ENCODE results near the gene GABRG3. TPM values are rescaled to one million over a fixed set of nuclear protein-coding genes. Genes with fewer than 3 reads are reported as not detected.

Gene GABRG3
- total and polyA plus RNA-seq, 12 donors: not detected

- 96 to 100% methylated on average over 1 of the region's 1 CpG for WGBS, 2 donors
- H3K36me3 ChIP-seq: no peaks in the 10 kb centered on the region
Observed at GRCh38 chr15:27293607-27294006, 322.6 kb downstream of the GABRG3 start.

GRCh38 chr15:27317736-27318135 lies 346.8 kb downstream of the GABRG3 start:
- intact Hi-C loops (cut with DNase I): no loop called here
- 59 to 77% methylated on average over 5 of the region's 5 CpGs for WGBS, 2 donors
- DNase-seq (no peak), ATAC-seq (no peak)
- Histone ChIP-seq H3K27ac (no peak overlapping the region), H3K9me3 (peaks cover 0 to 1% (median 0%) of the 10 kb centered on the region in 11 donors), H3K27me3 (no peaks in the 10 kb centered on the region), H3K4me3 (no peak overlapping the region), H3K4me1 (no peaks in the 10 kb centered on the region), H3K36me3 (no peaks in the 10 kb centered on the region)
- no peak for TF ChIP-seq CTCF (IDR thresholded peaks at IDR 0.05)

More at GRCh38 chr15:27293607-27294006, 322.6 kb downstream of the GABRG3 start:
- Histone ChIP-seq H3K4me3 (no peak overlapping the region), H3K9me3 (peaks cover 0 to 5% (median 0%) of the 10 kb centered on the region in 11 donors), H3K27ac (no peak overlapping the region), H3K27me3 (no peaks in the 10 kb centered on the region), H3K4me1 (no peaks in the 10 kb centered on the region)
- ATAC-seq (no peak), DNase-seq (no peak)
- TF ChIP-seq CTCF (IDR thresholded peaks at IDR 0.05): no peak
- intact Hi-C loops (cut with DNase I): no loop called here

GRCh38 chr15:27323801-27324200 lies 352.8 kb downstream of the GABRG3 start:
- peaks cover 0 to 20% (median 0%) of the 10 kb centered on the region in 11 donors for H3K9me3 ChIP-seq
- no peak overlapping the region for H3K4me3 ChIP-seq
- no peaks in the 10 kb centered on the region for H3K27me3 ChIP-seq
- H3K27ac ChIP-seq: no peak overlapping the region
- no peak for TF ChIP-seq CTCF (IDR thresholded peaks at IDR 0.05)
- intact Hi-C loops (cut with DNase I): no loop called here
- no peak for ATAC-seq
- WGBS, 2 donors: 82 to 84% methylated on average over 9 of the region's 9 CpGs
- no peak for DNase-seq
- no peaks in the 10 kb centered on the region for H3K36me3 ChIP-seq
- H3K4me1 ChIP-seq: no peaks in the 10 kb centered on the region

GRCh38 chr15:27324886-27325615 lies 354.1 kb downstream of the GABRG3 start:
- intact Hi-C loops (cut with DNase I): no loop called here
- Histone ChIP-seq H3K9me3 (peaks cover 0 to 20% (median 0%) of the 10 kb centered on the region in 11 donors), H3K4me1 (no peaks in the 10 kb centered on the region), H3K27me3 (no peaks in the 10 kb centered on the region), H3K4me3 (no peak overlapping the region), H3K36me3 (no peaks in the 10 kb centered on the region), H3K27ac (no peak overlapping the region)
- DNase-seq (no peak), ATAC-seq (no peak)
- TF ChIP-seq CTCF (IDR thresholded peaks at IDR 0.05): no peak
- 63 to 65% methylated on average over 4 of the region's 4 CpGs for WGBS, 2 donors
